Naive thymus-derived CD4-positive, alpha-beta T cell (primary cell): ENCODE data around the gene ARPP19. TPM values are rescaled to one million over a fixed set of nuclear protein-coding genes. Genes with fewer than 3 reads are reported as not detected.
"Not testable (repeated sequence)": the region's sequence is repeated elsewhere in the genome, so short reads cannot be mapped to it uniquely, and the experiment has no call there.

Experiments used
- ATAC-seq: fragments of 150-1000 bp; cut with Tn5 transposase; 2 replicates; pipeline ENCODE4 v1.10.0; 2021; ENCODE audit warnings: mild to moderate bottlenecking, moderate library complexity
- CTCF ChIA-PET: fragments of 350-600 bp; sonication (Branson Sonifier 250); formaldehyde crosslinking; loops from one replicate; lab custom pipeline; 2021; ENCODE audit warnings: antibody characterized with exemption; lab: Charles Lee
- POLR2A ChIA-PET: fragments of 350-600 bp; sonication (Branson Sonifier 250); formaldehyde crosslinking; loops from one replicate; lab custom pipeline; 2021; ENCODE audit warnings: antibody characterized with exemption, inconsistent platforms; lab: Charles Lee
- DNase-seq, 9 donors: peaks; one replicate each; pipeline versions ENCODE4 v3.0.0 to v3.0.0-alpha.2; 2020 to 2022; ENCODE audit warnings: mixed read lengths in 1 of 9
- H3K27ac ChIP-seq: one replicate; pipeline ENCODE4 v1.7.0; 2013; ENCODE audit warnings: mild to moderate bottlenecking, low read depth, low read length, moderate library complexity
- H3K27me3 ChIP-seq, 2 donors: one replicate each; pipeline ENCODE4 v1.7.0; 2013; ENCODE audit warnings: low read length in 2 of 2, mild to moderate bottlenecking in 2 of 2, moderate library complexity in 2 of 2; ENCODE audit not compliant: control insufficient read depth in 2 of 2, insufficient read depth in 2 of 2
- H3K36me3 ChIP-seq, 3 experiments: 1 replicate in 2 of 3; 2 replicates in 1 of 3; pipeline ENCODE4 v1.7.0; 2013; ENCODE audit warnings: low read length in 3 of 3, mild to moderate bottlenecking in 3 of 3, moderate library complexity in 1 of 3; ENCODE audit not compliant: insufficient read depth in 3 of 3, control insufficient read depth in 2 of 3
- H3K4me1 ChIP-seq, 2 donors: one replicate each; pipeline ENCODE4 v1.7.0; 2013; ENCODE audit warnings: low read length in 2 of 2, mild to moderate bottlenecking in 2 of 2, moderate library complexity in 1 of 2; ENCODE audit not compliant: control insufficient read depth in 2 of 2, insufficient read depth in 2 of 2
- H3K4me3 ChIP-seq: 2 replicates; pipeline ENCODE4 v1.7.0; 2013; ENCODE audit warnings: mild to moderate bottlenecking, low read length
- H3K9me3 ChIP-seq, 3 experiments: 1 replicate in 2 of 3; 2 replicates in 1 of 3; pipeline ENCODE4 v1.7.0; 2013; ENCODE audit warnings: low read length in 3 of 3; ENCODE audit not compliant: control insufficient read depth in 2 of 3
- H3K27ac Mint-ChIP-seq, 9 donors: one replicate each; pipeline ENCODE4 v1.8.0; 2020 to 2022; ENCODE audit warnings: mixed read lengths in 9 of 9, mild to moderate bottlenecking in 8 of 9, moderate library complexity in 5 of 9, inconsistent platforms in 2 of 9
- H3K27me3 Mint-ChIP-seq, 5 donors: one replicate each; pipeline ENCODE4 v1.8.0; 2021 to 2022; ENCODE audit warnings: mixed read lengths in 5 of 5, mild to moderate bottlenecking in 1 of 5
- H3K36me3 Mint-ChIP-seq, 5 donors: one replicate each; pipeline ENCODE4 v1.8.0; 2020 to 2022; ENCODE audit warnings: mixed read lengths in 5 of 5, mild to moderate bottlenecking in 3 of 5, inconsistent platforms in 1 of 5
- H3K4me1 Mint-ChIP-seq, 7 donors: one replicate each; pipeline ENCODE4 v1.8.0; 2020 to 2022; ENCODE audit warnings: mixed read lengths in 7 of 7, mild to moderate bottlenecking in 3 of 7, inconsistent platforms in 1 of 7
- H3K4me3 Mint-ChIP-seq, 10 donors: one replicate each; pipeline ENCODE4 v1.8.0; 2020 to 2022; ENCODE audit warnings: mild to moderate bottlenecking in 10 of 10, mixed read lengths in 10 of 10, moderate library complexity in 6 of 10, inconsistent platforms in 2 of 10
- H3K9me3 Mint-ChIP-seq, 11 donors: one replicate each; pipeline ENCODE4 v1.8.0; 2020 to 2022; ENCODE audit warnings: mixed read lengths in 11 of 11, mild to moderate bottlenecking in 4 of 11, inconsistent platforms in 1 of 11, moderate library complexity in 1 of 11
- intact Hi-C, 2 donors: fragments of 100-400 bp; cut with micrococcal nuclease; formaldehyde crosslinking; loops; one replicate each; pipeline ENCODE4 v1.15.1; 2023
- polyA plus RNA-seq, 2 donors: library from polyadenylated mRNA; unstranded; fragments of 300-500 nt; fragmentation: Illumina TruSeq; gene quantifications; one replicate each; pipeline ENCODE4 v1.2.3, GENCODE V29; 2021
- total RNA-seq, 6 experiments: library from RNA in 5 of 6; stranded (reverse) in 5 of 6; gene quantifications; 1 replicate in 5 of 6; 2 replicates in 1 of 6; pipeline ENCODE4 v1.2.3 and lab custom pipeline; 2021 to 2026

Gene ARPP19
- total and polyA plus RNA-seq, 7 experiments from 2014 or later = 30.4 to 148 (median 105) TPM

DNA sequence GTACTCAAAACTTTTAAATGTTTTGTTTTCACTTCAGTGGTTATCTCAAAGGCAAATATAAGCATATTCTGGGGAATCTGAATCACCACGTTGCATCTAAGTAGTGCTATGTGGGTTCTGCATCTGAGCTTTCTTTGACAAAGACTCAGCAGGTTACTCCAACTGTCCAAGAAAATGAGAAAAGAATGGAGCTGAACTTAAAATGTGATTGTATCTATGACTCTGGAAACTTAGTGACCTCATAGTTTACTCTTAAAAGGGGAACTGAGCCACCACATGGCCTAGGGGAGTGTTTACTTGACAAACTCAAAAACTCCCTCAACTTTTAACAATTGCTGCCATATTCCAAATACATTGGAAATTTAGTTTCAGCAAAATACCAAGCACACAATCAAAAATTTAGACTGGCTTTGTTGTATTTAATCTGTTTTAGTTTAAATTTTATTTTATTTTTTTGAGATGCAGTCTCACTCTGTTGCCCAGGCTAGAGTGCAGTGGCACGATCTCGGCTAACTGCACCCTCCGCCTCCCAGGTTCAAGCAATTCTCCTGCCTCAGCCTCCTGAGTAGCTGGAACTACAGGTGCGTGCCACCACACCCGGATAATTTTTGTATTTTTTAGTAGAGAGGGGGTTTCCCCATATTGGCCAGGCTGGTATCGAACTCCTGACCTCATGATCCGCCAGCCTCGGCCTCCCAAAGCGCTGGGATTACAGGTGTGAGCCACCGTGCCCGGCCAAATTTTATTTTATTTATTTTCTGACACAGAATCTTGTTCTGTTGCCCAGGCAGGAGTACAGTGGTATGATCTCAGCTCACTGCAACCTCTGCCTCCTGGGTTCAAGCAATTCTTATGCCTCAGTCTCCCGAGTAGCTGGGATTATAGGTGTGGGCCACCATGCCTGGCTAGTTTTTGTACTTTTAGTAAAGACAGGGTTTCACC is 3.1 kb downstream of the ARPP19 start:
- intact Hi-C loops = loop anchor here (5.0 to 10.0 kb wide), 3 partner anchors 83 to 391 kb away; no protein-coding TSS in a partner anchor
- not testable (repeated sequence) for H3K9me3 ChIP-seq, H3K27ac ChIP-seq, H3K9me3 Mint-ChIP-seq, H3K36me3 ChIP-seq, ATAC-seq, H3K27me3 ChIP-seq, H3K4me3 ChIP-seq, DNase-seq, H3K27me3 Mint-ChIP-seq
- H3K4me1 Mint-ChIP-seq = peaks cover 40 to 74% (median 68%) of the 10 kb centered on the region in 7 donors
- peaks cover 0 to 24% (median 5%) of the 10 kb centered on the region in 5 donors for H3K36me3 Mint-ChIP-seq
- H3K4me1 ChIP-seq = peaks cover 13 to 33% of the 10 kb centered on the region in 2 donors
- CTCF ChIA-PET = interaction anchor here (0.6 kb wide), 1 partner anchor 67 kb away, joined by 3 read pairs; no protein-coding TSS in a partner anchor
- H3K4me3 Mint-ChIP-seq = peak overlapping the region in 5 of 10 donors; percentile 11 to 49 (median 28)
- POLR2A ChIA-PET = interaction anchor here (0.6 kb wide), 1 partner anchor 114 kb away, joined by 5 read pairs; no protein-coding TSS in a partner anchor
- peak overlapping the region in 2 of 9 donors; percentile 16 to 63 for H3K27ac Mint-ChIP-seq

DNA sequence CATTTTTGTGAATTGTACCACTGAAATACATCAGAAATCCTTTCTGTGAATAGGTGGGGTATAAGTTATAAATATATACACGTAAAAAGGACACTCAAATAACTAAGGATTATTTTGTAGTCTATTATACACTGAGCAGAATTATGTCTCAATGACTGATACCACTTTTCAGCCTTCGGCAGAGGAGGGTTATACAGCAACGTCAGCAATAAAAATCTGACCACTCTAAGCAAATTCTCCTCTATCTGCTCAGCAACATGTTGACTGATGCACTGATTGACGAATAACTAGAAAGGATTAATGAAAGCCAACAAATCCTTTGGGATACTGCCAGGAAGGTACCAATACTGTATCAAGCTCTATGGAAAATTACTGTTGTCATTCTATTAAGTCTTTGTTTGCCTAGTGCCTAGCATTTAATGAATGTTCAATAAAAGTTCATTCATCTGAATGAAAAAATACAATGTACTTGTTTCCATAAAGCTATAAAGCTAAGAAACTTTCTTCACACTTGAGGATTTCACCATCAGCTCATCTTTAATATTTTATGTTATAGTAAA is 5.2 kb downstream of the ARPP19 start:
- peaks cover 13 to 43% of the 10 kb centered on the region in 2 donors for H3K4me1 ChIP-seq
- no peak overlapping the region for H3K4me3 ChIP-seq
- Mint-ChIP-seq H3K36me3 (peaks cover 0 to 29% (median 4%) of the 10 kb centered on the region in 5 donors), H3K27me3 (no peaks in the 10 kb centered on the region), H3K27ac (no peak overlapping the region), H3K4me3 (no peak overlapping the region), H3K9me3 (no peaks in the 10 kb centered on the region), H3K4me1 (peaks cover 47 to 86% (median 82%) of the 10 kb centered on the region in 7 donors)
- H3K27me3 ChIP-seq = no peaks in the 10 kb centered on the region
- ChIA-PET CTCF (interaction anchor here (0.8 kb wide), 1 partner anchor 168 kb away, joined by 3 read pairs; no protein-coding TSS in a partner anchor), POLR2A (no interaction called here)
- H3K9me3 ChIP-seq = no peaks in the 10 kb centered on the region
- H3K27ac ChIP-seq = no peak overlapping the region
- intact Hi-C loops = loop anchor here (1.0 to 10.0 kb wide), 3 partner anchors 15 to 389 kb away; no protein-coding TSS in a partner anchor
- H3K36me3 ChIP-seq = no peaks in the 10 kb centered on the region
- ATAC-seq (no peak), DNase-seq (no peak)

DNA sequence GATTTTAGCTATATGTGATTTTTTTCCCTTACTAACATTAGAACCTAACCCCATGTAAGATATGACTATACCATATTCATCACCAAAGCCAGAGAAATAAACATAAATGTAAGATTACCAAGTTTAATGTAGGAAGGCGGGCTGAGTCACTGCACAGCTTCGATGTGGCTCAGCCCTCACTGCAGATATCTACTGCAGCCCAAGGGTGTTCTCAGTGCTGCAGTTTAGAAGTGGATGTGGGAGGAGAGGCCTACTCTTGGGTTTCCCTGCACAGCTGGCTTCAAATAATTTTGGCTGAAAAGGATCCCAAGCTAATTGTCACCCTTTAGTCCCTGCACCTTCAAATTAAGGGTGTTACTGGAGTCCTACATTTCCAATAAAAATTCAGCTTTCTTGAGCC is 9.3 kb downstream of the ARPP19 start:
- intact Hi-C loops = no loop called here
- H3K9me3 ChIP-seq = no peaks in the 10 kb centered on the region
- peaks cover 6 to 14% (median 10%) of the 10 kb centered on the region in 3 experiments for H3K36me3 ChIP-seq
- peaks cover 0 to 34% of the 10 kb centered on the region in 2 donors for H3K4me1 ChIP-seq
- ATAC-seq = peak; percentile 34
- ChIA-PET POLR2A (no interaction called here), CTCF (interaction anchor here (0.6 kb wide), 2 partner anchors 24 to 104 kb away, joined by 3 read pairs; no protein-coding TSS in a partner anchor)
- Mint-ChIP-seq H3K9me3 (no peaks in the 10 kb centered on the region), H3K4me1 (peaks cover 40 to 86% (median 71%) of the 10 kb centered on the region in 7 donors), H3K4me3 (peak overlapping the region in 1 of 10 donors; percentile 40), H3K36me3 (peaks cover 7 to 26% (median 14%) of the 10 kb centered on the region in 5 donors), H3K27ac (peak overlapping the region in 2 of 9 donors; percentile 50 to 83), H3K27me3 (no peaks in the 10 kb centered on the region)
- H3K4me3 ChIP-seq = no peak overlapping the region
- H3K27me3 ChIP-seq = no peaks in the 10 kb centered on the region
- peak in 1 of 9 donors; percentile 48 for DNase-seq
- H3K27ac ChIP-seq = no peak overlapping the region

DNA sequence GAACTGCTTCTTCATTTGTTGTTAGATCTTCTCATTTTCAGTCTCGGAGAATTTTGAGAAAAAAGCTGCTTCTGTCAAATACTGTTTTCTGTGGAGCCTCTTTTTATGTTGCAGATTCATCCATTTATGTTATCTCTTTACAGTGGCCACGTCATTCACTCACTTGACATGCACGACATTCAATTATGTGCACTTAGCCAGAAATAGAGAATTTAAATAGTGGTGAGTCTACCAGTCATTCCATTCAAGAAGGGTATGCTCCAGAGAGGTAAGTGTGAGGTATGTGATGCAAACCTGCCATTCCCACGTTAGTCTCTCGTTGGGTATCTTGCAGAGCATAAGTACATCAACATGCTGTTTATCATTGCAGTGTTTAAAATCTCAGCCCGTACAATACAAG is 9.8 kb downstream of the ARPP19 start:
- intact Hi-C loops = no loop called here
- H3K9me3 Mint-ChIP-seq = no peaks in the 10 kb centered on the region
- H3K27ac Mint-ChIP-seq = peak overlapping the region in 3 of 9 donors; percentile 66 to 83 (median 68)
- no peaks in the 10 kb centered on the region for H3K9me3 ChIP-seq
- H3K36me3 Mint-ChIP-seq = peaks cover 7 to 28% (median 14%) of the 10 kb centered on the region in 5 donors
- DNase-seq (no peak), ATAC-seq (no peak)
- H3K36me3 ChIP-seq = peaks cover 6 to 14% (median 10%) of the 10 kb centered on the region in 3 experiments
- ChIA-PET POLR2A (interaction anchor here (0.7 kb wide), 1 partner anchor 251 kb away, joined by 3 read pairs; no protein-coding TSS in a partner anchor), CTCF (interaction anchor here (0.8 kb wide), 1 partner anchor 41 kb away, joined by 4 read pairs; no protein-coding TSS in a partner anchor)
- H3K4me1 ChIP-seq = peaks cover 0 to 29% of the 10 kb centered on the region in 2 donors
- no peak overlapping the region for H3K4me3 ChIP-seq
- no peaks in the 10 kb centered on the region for H3K27me3 Mint-ChIP-seq
- no peaks in the 10 kb centered on the region for H3K27me3 ChIP-seq
- no peak overlapping the region for H3K27ac ChIP-seq
- H3K4me1 Mint-ChIP-seq = peaks cover 35 to 86% (median 66%) of the 10 kb centered on the region in 7 donors
- peak overlapping the region in 2 of 10 donors; percentile 29 to 40 for H3K4me3 Mint-ChIP-seq

DNA sequence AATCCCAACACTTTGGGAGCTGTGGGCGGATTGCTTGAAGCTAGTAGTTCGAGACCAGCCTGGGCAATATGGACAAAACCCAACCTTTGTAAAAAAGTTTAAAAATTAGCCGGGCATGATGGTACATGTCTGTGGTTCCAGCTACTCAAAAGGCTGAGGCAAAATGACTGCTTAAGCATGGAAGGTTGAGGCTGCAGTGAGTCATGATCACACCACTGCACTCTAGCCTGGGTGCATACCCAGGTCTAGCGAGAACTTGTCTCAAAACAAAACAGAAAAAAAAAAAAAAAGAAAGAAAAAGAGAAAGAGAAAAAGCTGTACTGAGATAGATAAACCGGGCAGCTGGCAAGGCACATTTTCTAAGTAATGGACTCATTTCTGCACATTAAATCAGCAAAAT is 10.6 kb downstream of the ARPP19 start:
- H3K9me3 Mint-ChIP-seq = no peaks in the 10 kb centered on the region
- peaks cover 6 to 22% (median 10%) of the 10 kb centered on the region in 3 experiments for H3K36me3 ChIP-seq
- H3K4me3 Mint-ChIP-seq = peak overlapping the region in 2 of 10 donors; percentile 33 to 48
- H3K27me3 ChIP-seq = no peaks in the 10 kb centered on the region
- POLR2A ChIA-PET = no interaction called here
- intact Hi-C loops = loop anchor here in 1 of 2 donors (1.0 kb wide), 1 partner anchor 11 kb away; the partner anchor contains the start of gene ARPP19
- H3K4me1 Mint-ChIP-seq = peaks cover 30 to 78% (median 63%) of the 10 kb centered on the region in 7 donors
- no peak overlapping the region for H3K27ac ChIP-seq
- H3K27ac Mint-ChIP-seq = peak overlapping the region in 3 of 9 donors; percentile 24 to 83 (median 82)
- DNase-seq = peak in 1 of 9 donors; percentile 51
- no peaks in the 10 kb centered on the region for H3K27me3 Mint-ChIP-seq
- ATAC-seq = peak; percentile 72
- H3K9me3 ChIP-seq = no peaks in the 10 kb centered on the region
- no peak overlapping the region for H3K4me3 ChIP-seq
- CTCF ChIA-PET = no interaction called here
- H3K4me1 ChIP-seq = peaks cover 0 to 27% of the 10 kb centered on the region in 2 donors
- H3K36me3 Mint-ChIP-seq = peaks cover 7 to 28% (median 14%) of the 10 kb centered on the region in 5 donors

DNA sequence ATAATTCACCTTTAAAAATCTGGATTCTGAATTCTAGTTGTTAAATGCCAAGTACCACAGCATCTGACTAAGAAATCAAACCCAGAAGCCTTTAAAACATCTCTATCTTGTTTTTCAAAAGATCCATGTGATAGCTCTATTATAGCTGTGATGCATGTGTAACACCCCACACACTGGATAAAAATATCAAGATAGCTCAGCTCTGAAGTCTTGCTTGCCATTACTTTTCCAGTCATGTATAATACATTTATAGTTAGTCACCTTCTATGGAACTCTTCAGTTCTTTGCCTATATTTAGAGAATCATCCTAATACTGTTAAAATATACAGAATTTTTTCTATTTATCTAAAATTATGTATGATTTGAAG is 11.6 kb downstream of the ARPP19 start:
- no peak for ATAC-seq
- Mint-ChIP-seq H3K27me3 (no peaks in the 10 kb centered on the region), H3K27ac (peak overlapping the region in 3 of 9 donors; percentile 21 to 80 (median 72)), H3K36me3 (peaks cover 7 to 23% (median 9%) of the 10 kb centered on the region in 5 donors), H3K9me3 (no peaks in the 10 kb centered on the region), H3K4me3 (no peak overlapping the region), H3K4me1 (peaks cover 30 to 69% (median 57%) of the 10 kb centered on the region in 7 donors)
- Histone ChIP-seq H3K4me1 (peaks cover 0 to 27% of the 10 kb centered on the region in 2 donors), H3K9me3 (no peaks in the 10 kb centered on the region), H3K27ac (no peak overlapping the region), H3K27me3 (no peaks in the 10 kb centered on the region), H3K36me3 (peaks cover 7 to 25% (median 10%) of the 10 kb centered on the region in 3 experiments), H3K4me3 (no peak overlapping the region)
- intact Hi-C loops = no loop called here
- POLR2A ChIA-PET = no interaction called here
- no peak for DNase-seq
- CTCF ChIA-PET = no interaction called here
